HG02588 (cell line): ENCODE measurements around the gene DPY30.

Source experiments
- ATAC-seq: cut with Tn5 transposase; IDR thresholded peaks from one replicate; pipeline ENCODE4 v1.9.1; 2021; ENCODE audit warnings: mild to moderate bottlenecking, moderate library complexity; ENCODE audit not compliant: unreplicated experiment

The DPY30 gene

GRCh38 chr2:32010280-32010669, 29.3 kb downstream of the DPY30 start:
- peak; percentile 53 for ATAC-seq

GRCh38 chr2:32009516-32010256, 29.9 kb downstream of the DPY30 start:
- ATAC-seq = peak; percentile 17

- ATAC-seq = no peak
Measured at GRCh38 chr2:32008805-32009515, 30.6 kb downstream of the DPY30 start.

- ATAC-seq = no peak
Measured at GRCh38 chr2:32007121-32007391, 32.5 kb downstream of the DPY30 start.

GRCh38 chr2:32005371-32005976, 34.1 kb downstream of the DPY30 start:
- ATAC-seq = no peak

- ATAC-seq = no peak
Measured at GRCh38 chr2:32003791-32004190, 35.8 kb downstream of the DPY30 start.

- no peak for ATAC-seq
Measured at GRCh38 chr2:32002406-32002805, 37.2 kb downstream of the DPY30 start.

- no peak for ATAC-seq
Measured at GRCh38 chr2:31999438-31999837, 40.2 kb downstream of the DPY30 start.

- no peak for ATAC-seq
Measured at GRCh38 chr2:31998731-31999383, 40.7 kb downstream of the DPY30 start.

GRCh38 chr2:31997653-31998052, 42.0 kb downstream of the DPY30 start:
- no peak for ATAC-seq

GRCh38 chr2:31996571-31997150, 42.9 kb downstream of the DPY30 start:
- no peak for ATAC-seq

- no peak for ATAC-seq
Measured at GRCh38 chr2:31992934-31993333, 46.7 kb downstream of the DPY30 start.

- ATAC-seq = no peak
Measured at GRCh38 chr2:31992025-31992579, 47.5 kb downstream of the DPY30 start.

GRCh38 chr2:31989946-31990345, 49.7 kb downstream of the DPY30 start:
- ATAC-seq = no peak

GRCh38 chr2:31987454-31988220, 52.0 kb downstream of the DPY30 start:
- ATAC-seq = no peak

GRCh38 chr2:31986906-31987305, 52.7 kb downstream of the DPY30 start:
- no peak for ATAC-seq

GRCh38 chr2:31983762-31984467, 55.7 kb downstream of the DPY30 start:
- ATAC-seq = no peak

GRCh38 chr2:31980674-31981356, 58.8 kb downstream of the DPY30 start:
- peak; percentile 99 for ATAC-seq

GRCh38 chr2:31979956-31980355, 59.6 kb downstream of the DPY30 start:
- ATAC-seq = no peak
